GM12878 (cell line): ENCODE results near the gene RFXAP. TPM values are rescaled to one million over a fixed set of nuclear protein-coding genes. Genes with fewer than 3 reads are reported as not detected.
A peak's percentile ranks its signal among the peaks of the same experiment; 100 is the strongest.

Source experiments
- CBFB ChIP-seq: IDR thresholded peaks from 2 replicates; pipeline ENCODE4 v1.6.1; 2016; ENCODE audit warnings: antibody characterized with exemption, low read depth
- CEBPB ChIP-seq, 2 experiments: fragments of 150-350 bp in 1 of 2; IDR thresholded peaks; 2 replicates each; pipeline ENCODE4 v1.6.1; 2012 to 2014; ENCODE audit warnings: low read depth in 2 of 2, low read length in 2 of 2, borderline replicate concordance in 1 of 2, inconsistent platforms in 1 of 2
- CUX1 ChIP-seq: IDR thresholded peaks from 2 replicates; pipeline ENCODE4 v1.6.1; 2012; ENCODE audit warnings: improper control_type of control experiment, low read depth, low read length; ENCODE audit not compliant: insufficient replicate concordance
- ELK1 ChIP-seq: IDR thresholded peaks from 2 replicates; pipeline ENCODE4 v1.6.1; 2012; ENCODE audit warnings: low read depth, low read length, improper control_type of control experiment
- MTA2 ChIP-seq: fragments of 450-650 bp; IDR thresholded peaks from 2 replicates; pipeline ENCODE4 v1.6.1; 2016; ENCODE audit warnings: low read depth, mild to moderate bottlenecking, moderate library complexity
- PML ChIP-seq: IDR thresholded peaks from 2 replicates; pipeline ENCODE4 v1.6.1; 2012; ENCODE audit warnings: low read length, inconsistent platforms
- RAD21 ChIP-seq: IDR thresholded peaks from 2 replicates; pipeline ENCODE4 v1.6.1; 2011; ENCODE audit warnings: mild to moderate bottlenecking, low read depth, low read length, moderate library complexity; ENCODE audit not compliant: insufficient read depth
- RELB ChIP-seq: fragments of 450-650 bp; IDR thresholded peaks from 2 replicates; pipeline ENCODE4 v1.6.1; 2017; ENCODE audit warnings: low read depth, mild to moderate bottlenecking, moderate library complexity
- RFX5 ChIP-seq: IDR thresholded peaks from 2 replicates; pipeline ENCODE4 v1.6.1; 2011; ENCODE audit warnings: low read depth, low read length, improper control_type of control experiment
- ZBTB11 ChIP-seq: fragments of 450-650 bp; formaldehyde crosslinking; IDR thresholded peaks from 2 replicates; pipeline ENCODE4 v1.5.0; 2022; ENCODE audit warnings: mild to moderate bottlenecking, missing genetic modification characterization
- ZBTB4 ChIP-seq: fragments of 450-650 bp; formaldehyde crosslinking; IDR thresholded peaks from 2 replicates; pipeline ENCODE4 v1.4.0; 2022; ENCODE audit warnings: mild to moderate bottlenecking, moderate library complexity
- ZNF207 ChIP-seq: fragments of 450-650 bp; IDR thresholded peaks from 2 replicates; pipeline ENCODE4 v1.6.1; 2014; ENCODE audit warnings: antibody characterized with exemption, mild to moderate bottlenecking, borderline replicate concordance
- polyA plus RNA-seq, 11 experiments: library from polyadenylated mRNA; depleted of rRNA in 4 of 11; unstranded in 6 of 11; stranded (reverse) in 5 of 11; fragments of >200 nt; fragmentation: Nextera tagmentation in 4 of 11; fragmentation: Illumina TruSeq in 1 of 11; extraction: Ambion mirVana in 4 of 11; extraction: Trizol in 1 of 11; gene quantifications; 1 replicate in 1 of 11; 2 replicates in 10 of 11; pipeline versions ENCODE4 v1.2.1 to v1.2.3, GENCODE V29; 2011 to 2016; ENCODE audit warnings: inconsistent platforms in 2 of 11, missing spikeins in 2 of 11, low read depth in 1 of 11
- total RNA-seq, 4 experiments: library from RNA; depleted of rRNA in 3 of 4; stranded (reverse); fragments of >200 nt in 3 of 4; fragmentation: Illumina TruSeq in 1 of 4; extraction: Trizol in 1 of 4; gene quantifications; 2 replicates each; pipeline versions ENCODE4 v1.2.1 to v1.2.3, GENCODE V29; 2013 to 2021

RFXAP gene
- total and polyA plus RNA-seq, 10 of the 15 experiments (the other 5 are each of a cell fraction or from before 2014, with no cell fraction given) = 3.4 to 13.3 (median 7.7) TPM

GRCh38 chr13:36818804-36819738 is at the start of gene RFXAP (continued):
- TF ChIP-seq ZBTB11 = no peak
- TF ChIP-seq ZNF207 = no peak
- TF ChIP-seq CBFB = 0 out of 2 replicates have a peak, but pooled peaks have one; percentile 38
- TF ChIP-seq ELK1 = no peak
- TF ChIP-seq MTA2 = no peak
- no peak for TF ChIP-seq ZBTB4
- TF ChIP-seq RAD21 = no peak
- TF ChIP-seq CUX1 = no peak
- no peak for TF ChIP-seq CEBPB (IDR thresholded peaks at IDR 0.05; ENCODE audit: borderline replicate concordance in 1 of 2, low read depth in 2 of 2, low read length in 2 of 2)
- no peak for TF ChIP-seq RFX5
- no peak for TF ChIP-seq PML
- no peak for TF ChIP-seq RELB
